Stomach smooth muscle (tissue), 2 donors: ENCODE measurements around the gene KLF14.
"Not testable (repeated sequence)": the region's sequence is repeated elsewhere in the genome, so short reads cannot be mapped to it uniquely, and the experiment has no call there.

Experiments used
- H3K27ac ChIP-seq: one replicate; pipeline ENCODE4 v1.7.0; 2013; ENCODE audit warnings: mild to moderate bottlenecking, low read length, inconsistent platforms
- H3K27me3 ChIP-seq, 2 donors: one replicate each; pipeline ENCODE4 v1.7.0; 2013; ENCODE audit warnings: low read length in 2 of 2; ENCODE audit not compliant: insufficient read depth in 2 of 2, control insufficient read depth in 1 of 2
- H3K36me3 ChIP-seq, 2 donors: one replicate each; pipeline ENCODE4 v1.7.0; 2013; ENCODE audit warnings: low read length in 2 of 2; ENCODE audit not compliant: control insufficient read depth in 2 of 2, insufficient read depth in 2 of 2
- H3K4me1 ChIP-seq: one replicate; pipeline ENCODE4 v1.7.0; 2013; ENCODE audit warnings: low read length; ENCODE audit not compliant: control insufficient read depth, insufficient read depth
- H3K4me3 ChIP-seq, 2 donors: one replicate each; pipeline ENCODE4 v1.7.0; 2013; ENCODE audit warnings: low read length in 2 of 2
- H3K9ac ChIP-seq, 2 donors: one replicate each; pipeline ENCODE4 v1.7.0; 2013; ENCODE audit warnings: low read length in 2 of 2, mild to moderate bottlenecking in 1 of 2
- H3K9me3 ChIP-seq, 2 donors: one replicate each; pipeline ENCODE4 v1.7.0; 2013; ENCODE audit warnings: low read length in 2 of 2; ENCODE audit not compliant: control insufficient read depth in 2 of 2
- donor health status: healthy.
- donor health status: Pancreatic carcinoma.

KLF14 gene

DNA sequence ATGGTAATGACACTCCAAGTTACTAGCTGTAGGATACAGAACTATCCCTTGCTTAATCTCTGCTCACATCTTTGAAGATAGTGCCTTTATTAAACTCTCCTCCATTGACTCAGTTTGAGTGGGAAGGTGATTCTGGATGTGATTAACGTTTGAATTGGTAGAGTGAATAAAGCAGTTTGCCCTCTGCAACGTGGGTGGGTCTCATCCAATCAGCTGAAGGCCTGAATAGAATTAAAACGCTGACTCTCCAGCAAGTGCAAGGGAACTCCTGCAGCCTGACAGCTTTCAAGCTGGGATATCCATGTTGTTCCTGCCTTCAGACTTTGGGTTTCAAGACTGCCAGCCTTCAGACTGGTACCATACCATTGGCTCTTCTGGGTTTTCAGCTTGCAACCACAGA, 21.6 kb downstream of the KLF14 start:
- H3K9me3 ChIP-seq, result no peaks in the 10 kb centered on the region
- H3K27me3 ChIP-seq, result peaks cover 4 to 5% of the 10 kb centered on the region in 2 donors
- no peaks in the 10 kb centered on the region for H3K36me3 ChIP-seq
- no peak overlapping the region for H3K9ac ChIP-seq
- no peaks in the 10 kb centered on the region for H3K4me1 ChIP-seq
- no peak overlapping the region for H3K27ac ChIP-seq
- H3K4me3 ChIP-seq, result no peak overlapping the region

DNA sequence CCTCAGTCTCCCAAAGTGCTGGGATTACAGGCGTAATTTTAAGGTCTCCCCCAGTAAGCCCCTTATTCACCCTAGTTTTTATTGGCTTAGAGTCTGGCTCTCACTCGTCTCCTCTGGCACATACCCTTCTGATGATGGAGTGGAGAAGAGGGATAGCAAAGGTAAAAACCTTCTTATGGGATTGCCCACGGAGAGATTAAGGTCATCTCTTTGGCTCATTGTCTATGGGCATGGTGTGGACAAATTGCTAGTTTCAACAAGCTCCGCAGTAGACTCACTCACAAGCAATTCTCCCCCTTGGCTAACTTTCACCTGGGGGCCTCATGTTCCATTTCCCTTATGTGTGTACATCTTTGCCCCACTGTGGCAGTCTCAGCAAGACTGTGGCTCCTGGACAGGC, 25.2 kb downstream of the KLF14 start:
- peaks cover 3 to 4% of the 10 kb centered on the region in 2 donors for H3K27me3 ChIP-seq
- no peaks in the 10 kb centered on the region for H3K36me3 ChIP-seq
- no peak overlapping the region for H3K27ac ChIP-seq
- no peak overlapping the region for H3K9ac ChIP-seq
- H3K4me3 ChIP-seq, result no peak overlapping the region
- H3K9me3 ChIP-seq, result no peaks in the 10 kb centered on the region
- H3K4me1 ChIP-seq, result no peaks in the 10 kb centered on the region

DNA sequence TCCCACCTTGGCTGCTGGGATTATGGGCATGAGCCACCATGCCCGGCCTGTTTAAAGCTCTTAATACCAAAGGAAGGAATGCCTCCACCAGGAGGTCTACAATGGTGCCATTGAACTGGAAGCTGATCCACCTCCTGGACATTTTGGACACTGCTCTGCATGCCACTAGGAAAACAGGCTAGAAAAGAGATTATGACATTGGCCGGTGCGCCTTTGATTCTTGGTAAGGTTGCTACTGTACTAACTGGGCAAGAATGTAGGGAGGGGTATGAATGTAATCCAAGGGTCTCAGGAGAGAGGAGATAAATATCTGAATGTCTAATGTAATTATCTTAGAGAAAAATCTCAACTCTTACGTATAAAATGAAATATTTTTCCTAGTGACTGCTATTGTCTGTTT, 26.0 kb downstream of the KLF14 start:
- H3K27ac ChIP-seq, result no peak overlapping the region
- no peaks in the 10 kb centered on the region for H3K36me3 ChIP-seq
- H3K9ac ChIP-seq, result no peak overlapping the region
- H3K9me3 ChIP-seq, result no peaks in the 10 kb centered on the region
- H3K4me1 ChIP-seq, result no peaks in the 10 kb centered on the region
- peaks cover 2% of the 10 kb centered on the region in 2 donors for H3K27me3 ChIP-seq
- H3K4me3 ChIP-seq, result no peak overlapping the region

DNA sequence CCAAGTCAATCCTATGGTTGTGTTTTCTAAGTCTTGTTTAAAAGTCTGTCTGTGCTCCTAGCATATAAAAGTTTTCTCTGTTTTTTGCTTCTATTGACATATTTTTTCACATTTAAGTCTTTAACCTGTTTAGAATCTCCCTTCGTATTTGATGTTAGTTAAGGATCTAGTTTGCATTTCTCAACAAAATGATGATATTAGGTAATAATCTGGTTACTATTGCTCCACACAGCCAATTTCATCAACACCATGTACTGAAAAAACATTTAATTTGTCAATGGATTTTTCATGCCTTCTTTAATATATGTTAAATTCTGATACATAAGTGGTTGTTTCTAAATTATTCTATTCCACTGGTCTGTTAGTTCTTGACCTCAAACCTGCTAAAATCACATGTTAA, 30.2 kb downstream of the KLF14 start:
- H3K4me3 ChIP-seq, result no peak overlapping the region
- no peak overlapping the region for H3K27ac ChIP-seq
- no peaks in the 10 kb centered on the region for H3K27me3 ChIP-seq
- no peaks in the 10 kb centered on the region for H3K9me3 ChIP-seq
- H3K9ac ChIP-seq, result no peak overlapping the region
- no peaks in the 10 kb centered on the region for H3K36me3 ChIP-seq
- H3K4me1 ChIP-seq, result no peaks in the 10 kb centered on the region

DNA sequence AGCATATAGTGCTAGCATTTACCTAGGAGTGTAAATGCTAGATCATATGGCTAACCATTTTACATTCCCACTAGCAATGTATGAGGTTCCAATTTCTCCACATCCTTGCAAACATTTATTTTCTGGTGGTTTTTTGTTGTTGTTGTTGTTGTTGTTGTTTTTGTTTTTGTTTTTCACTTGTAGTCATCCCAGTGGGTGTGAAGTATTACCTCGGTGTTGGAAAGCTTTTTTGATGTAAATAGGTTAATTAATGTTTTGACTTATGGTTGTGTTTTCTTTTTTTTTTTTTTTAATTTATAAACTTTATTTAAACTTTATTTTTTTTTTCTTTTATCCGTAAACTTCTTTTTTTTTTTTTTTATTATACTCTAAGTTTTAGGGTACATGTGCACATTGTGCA, 32.4 kb downstream of the KLF14 start:
- no peaks in the 10 kb centered on the region for H3K9me3 ChIP-seq
- no peak overlapping the region for H3K27ac ChIP-seq
- no peaks in the 10 kb centered on the region for H3K27me3 ChIP-seq
- H3K4me1 ChIP-seq, result no peaks in the 10 kb centered on the region
- no peaks in the 10 kb centered on the region for H3K36me3 ChIP-seq
- no peak overlapping the region for H3K9ac ChIP-seq
- no peak overlapping the region for H3K4me3 ChIP-seq

DNA sequence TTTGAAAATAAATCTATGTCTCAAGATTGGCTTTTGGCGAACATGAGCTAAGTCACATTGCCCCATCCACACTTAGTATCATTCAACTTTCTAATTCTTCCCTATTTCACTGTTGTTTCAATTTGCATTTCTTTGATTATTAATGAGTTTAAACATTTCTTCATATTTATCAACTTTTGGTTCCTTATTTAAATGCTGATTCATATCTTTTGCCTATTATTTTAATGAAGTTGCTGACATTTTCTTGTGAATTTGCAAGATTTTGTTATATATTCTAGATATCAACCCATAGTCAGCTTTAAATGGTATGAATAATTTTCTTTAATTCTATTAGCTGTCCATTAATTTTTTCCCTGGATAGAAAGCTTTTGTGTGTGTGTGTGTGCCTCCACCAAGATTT, 33.2 kb downstream of the KLF14 start:
- Histone ChIP-seq H3K4me1 (no peaks in the 10 kb centered on the region), H3K36me3 (no peaks in the 10 kb centered on the region), H3K27me3 (no peaks in the 10 kb centered on the region), H3K4me3 (no peak overlapping the region), H3K27ac (no peak overlapping the region), H3K9ac (no peak overlapping the region), H3K9me3 (no peaks in the 10 kb centered on the region)

DNA sequence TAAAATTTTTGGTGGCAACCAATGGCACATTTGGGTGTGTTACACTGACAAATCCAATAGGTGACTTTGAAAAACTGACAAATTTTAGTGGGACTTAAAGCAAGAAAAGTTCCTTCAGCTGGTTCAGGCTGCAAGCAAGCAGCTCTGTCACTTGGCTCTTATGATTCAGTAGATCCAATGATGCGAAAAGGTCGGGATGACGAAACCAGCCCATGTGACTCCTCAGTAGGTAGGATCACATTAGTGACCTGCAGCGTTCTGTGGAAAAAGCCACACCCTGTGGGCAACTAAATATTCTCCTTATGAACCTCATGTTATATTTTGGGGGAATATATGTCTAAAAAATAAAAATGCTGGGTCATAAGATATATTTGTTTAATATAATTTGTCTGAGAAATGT, 34.3 kb downstream of the KLF14 start:
- H3K9me3 ChIP-seq, result no peaks in the 10 kb centered on the region
- no peaks in the 10 kb centered on the region for H3K4me1 ChIP-seq
- no peaks in the 10 kb centered on the region for H3K27me3 ChIP-seq
- no peaks in the 10 kb centered on the region for H3K36me3 ChIP-seq
- no peak overlapping the region for H3K9ac ChIP-seq
- no peak overlapping the region for H3K27ac ChIP-seq
- no peak overlapping the region for H3K4me3 ChIP-seq

DNA sequence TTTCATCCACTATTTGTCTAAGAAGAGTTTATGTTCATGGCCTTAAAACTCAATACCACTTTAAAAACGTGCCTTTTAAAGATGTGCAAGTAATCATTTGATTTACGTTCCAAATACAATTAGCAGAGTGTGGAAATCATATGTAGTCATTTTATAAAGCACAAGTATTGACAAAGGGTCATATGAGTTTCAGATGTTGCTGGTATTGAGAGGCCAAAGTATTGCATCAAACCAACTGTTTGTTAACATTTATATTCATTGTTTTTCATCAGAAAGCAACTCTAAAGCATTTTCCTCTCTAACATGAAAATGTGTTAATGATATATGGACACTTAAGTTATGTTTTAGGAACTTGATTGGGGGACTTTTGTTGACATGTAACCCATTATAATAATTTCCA, 36.2 kb downstream of the KLF14 start:
- H3K27ac ChIP-seq, result no peak overlapping the region
- H3K9ac ChIP-seq, result no peak overlapping the region
- H3K9me3 ChIP-seq, result no peaks in the 10 kb centered on the region
- no peaks in the 10 kb centered on the region for H3K27me3 ChIP-seq
- no peak overlapping the region for H3K4me3 ChIP-seq
- H3K4me1 ChIP-seq, result no peaks in the 10 kb centered on the region
- no peaks in the 10 kb centered on the region for H3K36me3 ChIP-seq

DNA sequence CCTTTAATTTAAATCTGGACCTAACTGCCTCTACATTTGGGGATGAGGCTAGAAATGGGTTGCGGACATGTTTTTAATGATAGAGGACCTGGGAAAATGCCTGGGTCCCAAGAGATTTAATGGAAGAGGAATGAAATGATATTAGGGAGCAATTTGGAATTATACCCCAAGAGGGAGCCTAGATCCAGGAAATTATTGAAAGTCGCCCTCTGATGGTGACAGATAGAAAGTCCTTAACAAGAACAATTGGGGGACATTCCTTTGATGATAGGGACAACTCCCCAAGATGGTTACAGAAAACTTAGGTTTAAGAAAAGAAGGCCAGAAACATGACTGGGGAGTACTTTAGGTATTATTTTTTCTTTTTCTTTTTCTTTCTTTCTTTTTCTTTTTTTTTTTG, 38.2 kb downstream of the KLF14 start:
- Histone ChIP-seq H3K36me3 (no peaks in the 10 kb centered on the region), H3K27ac (no peak overlapping the region), H3K9me3 (no peaks in the 10 kb centered on the region), H3K4me3 (no peak overlapping the region), H3K4me1 (no peaks in the 10 kb centered on the region), H3K27me3 (no peaks in the 10 kb centered on the region), H3K9ac (no peak overlapping the region)

DNA sequence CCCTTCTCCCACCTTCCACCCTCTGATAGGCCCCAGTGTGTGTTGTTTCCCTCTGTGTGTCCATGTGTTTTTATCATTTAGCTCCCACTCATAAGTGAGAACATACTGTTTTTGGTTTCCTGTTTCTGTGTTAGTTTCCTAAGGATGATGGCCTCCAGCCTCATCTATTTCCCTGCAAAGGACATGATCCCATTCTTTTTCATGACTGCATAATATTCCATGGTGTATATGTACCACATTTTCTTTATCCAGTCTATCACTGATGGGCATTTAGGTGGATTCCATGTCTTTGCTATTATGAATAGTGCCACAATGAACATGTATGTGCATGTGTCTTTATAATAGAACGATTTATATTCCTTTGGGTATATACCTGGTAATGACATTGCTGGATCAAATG, 41.6 kb downstream of the KLF14 start:
- H3K9me3 ChIP-seq, H3K4me3 ChIP-seq, H3K4me1 ChIP-seq, H3K27ac ChIP-seq, H3K9ac ChIP-seq, H3K36me3 ChIP-seq, H3K27me3 ChIP-seq: not testable (repeated sequence)

DNA sequence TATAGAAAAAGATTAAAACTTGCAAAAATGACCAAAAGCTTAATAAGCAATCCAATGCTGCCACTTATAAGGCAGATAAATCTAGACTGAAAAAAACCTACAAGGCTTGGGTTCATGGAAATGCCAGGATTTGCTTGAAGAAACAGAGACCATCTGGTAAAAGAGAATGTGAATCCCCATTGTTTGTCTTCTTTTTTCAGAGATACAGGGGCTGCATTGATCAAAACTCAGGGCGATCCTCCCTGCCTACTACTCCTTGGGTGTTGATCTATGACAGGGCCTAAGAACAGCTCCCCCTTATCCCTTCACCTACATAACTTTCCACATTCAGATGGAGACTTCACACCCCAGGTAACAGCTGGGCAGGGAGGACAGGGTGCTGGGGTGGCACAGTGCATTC, 44.3 kb downstream of the KLF14 start:
- Histone ChIP-seq H3K36me3 (no peaks in the 10 kb centered on the region), H3K27me3 (no peaks in the 10 kb centered on the region), H3K27ac (no peak overlapping the region), H3K4me1 (no peaks in the 10 kb centered on the region), H3K9me3 (no peaks in the 10 kb centered on the region), H3K4me3 (no peak overlapping the region), H3K9ac (no peak overlapping the region)

DNA sequence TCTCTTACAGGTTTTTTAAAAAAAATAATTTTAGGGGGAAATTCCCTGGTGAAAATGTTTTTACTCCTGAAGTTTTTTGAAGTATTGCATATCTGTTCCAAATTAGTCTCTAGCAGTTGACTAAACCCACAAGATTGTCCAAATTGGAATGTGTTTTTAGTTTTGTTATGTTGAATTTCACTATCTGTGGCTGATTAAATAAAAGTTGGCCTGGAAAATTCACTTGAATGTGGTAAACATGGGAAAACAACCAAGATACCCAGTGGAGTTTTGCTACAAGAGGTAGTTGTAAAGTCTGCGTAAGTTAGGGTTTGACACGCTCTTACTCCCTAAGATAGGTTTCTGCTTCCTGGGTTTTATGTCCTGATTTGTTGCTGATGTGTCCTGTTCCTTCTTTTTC, 51.0 kb downstream of the KLF14 start:
- no peaks in the 10 kb centered on the region for H3K27me3 ChIP-seq
- no peaks in the 10 kb centered on the region for H3K4me1 ChIP-seq
- H3K36me3 ChIP-seq, result no peaks in the 10 kb centered on the region
- no peak overlapping the region for H3K9ac ChIP-seq
- no peak overlapping the region for H3K27ac ChIP-seq
- H3K9me3 ChIP-seq, result no peaks in the 10 kb centered on the region
- no peak overlapping the region for H3K4me3 ChIP-seq
